GM19395 (cell line): ENCODE measurements around the gene CPAMD8.

Source experiments
- ATAC-seq: cut with Tn5 transposase; IDR thresholded peaks from one replicate; pipeline ENCODE4 v1.9.1; 2021; ENCODE audit warnings: mild to moderate bottlenecking, moderate library complexity; ENCODE audit not compliant: unreplicated experiment

The CPAMD8 gene

DNA sequence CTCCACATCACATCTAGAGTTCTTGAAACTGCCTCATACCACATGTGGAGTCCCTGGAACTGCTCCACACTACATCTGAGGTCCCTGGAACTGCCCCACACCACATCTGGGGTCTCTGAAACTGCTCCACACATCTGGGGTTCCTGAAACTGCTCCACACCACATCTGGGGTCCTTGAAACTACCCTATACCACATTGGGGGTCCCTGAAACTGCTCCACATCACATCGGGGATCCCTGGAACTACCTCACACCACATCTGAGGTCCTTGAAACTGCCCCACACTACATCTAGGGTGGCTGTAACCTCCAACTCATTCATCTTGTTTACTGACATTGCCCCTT, 104.0 kb downstream of the CPAMD8 start:
- no peak for ATAC-seq

DNA sequence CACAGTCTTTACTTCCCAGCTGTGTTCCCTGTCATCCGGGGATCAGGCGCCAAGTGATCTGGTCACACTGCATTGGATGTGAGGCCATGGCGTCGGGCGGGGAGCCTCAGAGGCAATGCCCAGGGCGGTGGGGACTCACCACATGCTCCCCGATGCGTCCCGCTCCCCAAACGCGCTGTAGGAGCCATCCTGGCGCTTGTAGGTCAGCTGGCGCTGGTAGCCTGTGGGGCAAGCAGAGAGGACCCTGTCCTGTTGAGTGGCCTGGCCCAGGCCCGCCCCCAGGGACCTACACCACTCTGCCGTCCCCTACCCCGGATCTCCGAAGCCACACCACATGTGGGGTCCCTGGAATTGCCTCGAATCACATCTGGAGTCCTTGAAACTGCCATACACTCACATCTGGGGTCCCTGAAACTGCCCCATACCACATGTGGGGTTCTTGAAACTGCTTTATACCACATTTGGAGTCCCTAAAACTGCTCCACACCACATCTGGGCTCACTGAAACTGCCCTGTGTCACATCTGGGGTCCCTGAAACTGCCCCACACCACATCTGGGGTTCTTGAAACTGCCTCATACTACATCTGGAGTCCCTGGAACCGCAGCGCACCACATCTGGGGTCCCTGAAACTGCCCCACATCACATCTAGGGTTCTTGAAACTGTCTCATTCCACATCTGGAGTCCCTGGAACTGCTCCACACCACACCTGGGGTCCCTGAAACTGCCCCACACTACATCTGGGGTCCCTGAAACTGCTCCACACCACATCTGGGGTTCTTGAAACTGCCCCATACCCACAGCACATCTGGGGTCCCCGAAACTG, 104.6 kb downstream of the CPAMD8 start:
- no peak for ATAC-seq

DNA sequence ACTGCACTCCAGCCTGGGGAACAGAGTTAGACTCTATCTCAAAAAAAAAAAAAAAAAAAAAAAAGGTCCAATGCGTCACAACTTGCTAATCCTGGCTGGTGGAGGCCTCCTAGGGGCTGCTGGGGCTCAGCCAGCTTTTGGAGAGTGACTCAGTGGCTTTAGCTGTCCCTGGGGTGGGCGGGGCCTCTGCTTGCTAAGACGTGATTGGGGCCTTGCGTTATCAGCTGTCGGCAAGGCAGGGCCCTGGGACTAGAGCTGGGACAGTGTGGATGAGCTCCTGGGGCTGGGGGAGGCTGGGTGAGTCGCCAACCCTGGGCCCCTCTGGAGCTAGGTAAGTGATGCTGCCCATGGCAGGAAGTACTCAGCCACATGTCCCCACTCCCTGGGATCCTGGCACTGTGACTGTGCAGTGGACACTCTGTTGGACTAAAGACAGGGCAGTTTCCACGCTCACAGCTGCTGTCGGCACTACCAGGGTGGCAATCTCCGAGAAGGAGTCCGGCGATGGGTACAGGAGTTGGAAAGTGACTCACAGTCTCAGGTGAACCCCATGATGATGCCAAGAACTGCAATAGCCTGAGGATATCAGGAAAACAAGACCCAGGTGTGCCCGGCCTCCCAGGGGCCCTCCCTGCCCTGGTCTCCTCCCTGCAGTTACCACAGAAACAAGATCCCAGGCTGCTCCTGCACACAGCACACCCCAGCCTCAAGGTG, 105.6 kb downstream of the CPAMD8 start:
- ATAC-seq: no peak

DNA sequence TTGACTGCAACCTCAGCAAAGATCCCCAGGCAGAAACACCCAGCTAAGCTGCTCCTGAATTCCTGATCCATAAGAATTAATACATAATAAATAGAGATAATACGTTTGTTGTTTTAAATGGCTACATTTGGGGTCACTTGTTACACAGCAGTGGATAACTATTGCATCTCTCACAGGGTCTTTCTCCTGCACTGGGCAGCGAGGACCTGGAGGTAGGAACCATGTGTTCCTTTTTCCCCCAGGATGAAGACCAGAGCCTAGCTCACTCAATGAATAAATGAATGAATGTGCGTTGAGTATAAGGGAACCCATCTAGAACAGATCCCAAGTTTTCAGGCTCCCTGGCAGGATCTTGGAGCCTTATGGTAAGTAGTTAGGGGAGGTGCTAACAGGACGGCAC, 107.1 kb downstream of the CPAMD8 start:
- no peak for ATAC-seq

DNA sequence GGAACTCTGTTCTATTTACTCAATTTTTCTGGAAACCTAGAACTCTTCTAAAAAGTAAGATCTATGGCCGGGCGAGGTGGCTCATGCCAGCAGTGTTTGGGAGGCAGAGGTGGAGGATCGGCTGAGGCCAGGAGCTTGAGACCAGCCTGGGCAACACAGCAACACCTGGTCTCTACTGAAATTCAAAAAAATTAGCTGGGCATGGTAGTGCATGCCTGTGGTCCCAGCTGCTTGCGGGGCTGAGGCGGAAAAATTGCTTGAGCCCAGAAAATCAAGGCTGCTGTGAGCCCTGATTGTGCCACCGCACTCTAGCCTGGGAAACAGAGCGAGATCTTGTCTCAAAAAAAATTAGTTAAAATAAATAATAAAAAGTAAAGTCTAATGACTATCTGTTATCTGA, 109.2 kb downstream of the CPAMD8 start:
- ATAC-seq: no peak

DNA sequence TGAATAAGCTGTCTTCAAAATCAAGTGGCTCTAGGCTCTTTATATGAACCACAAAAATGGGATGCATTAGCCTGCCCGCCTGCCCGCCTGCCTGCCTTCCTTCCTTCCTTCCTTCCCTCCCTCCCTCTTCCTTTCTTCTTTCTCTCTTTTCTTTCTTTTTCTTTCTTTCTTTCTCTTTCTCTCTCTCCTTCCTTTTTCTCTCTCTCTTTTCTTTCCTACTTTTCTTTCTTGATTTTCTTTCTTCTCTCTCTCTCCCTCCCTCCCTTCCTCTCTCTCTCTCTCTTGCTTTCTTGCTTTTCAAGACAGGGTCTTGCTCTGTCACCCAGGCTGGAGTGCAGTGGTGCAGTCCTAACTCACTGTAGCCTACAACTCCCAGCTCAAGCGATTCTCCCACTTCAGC, 110.9 kb downstream of the CPAMD8 start:
- ATAC-seq: no peak

DNA sequence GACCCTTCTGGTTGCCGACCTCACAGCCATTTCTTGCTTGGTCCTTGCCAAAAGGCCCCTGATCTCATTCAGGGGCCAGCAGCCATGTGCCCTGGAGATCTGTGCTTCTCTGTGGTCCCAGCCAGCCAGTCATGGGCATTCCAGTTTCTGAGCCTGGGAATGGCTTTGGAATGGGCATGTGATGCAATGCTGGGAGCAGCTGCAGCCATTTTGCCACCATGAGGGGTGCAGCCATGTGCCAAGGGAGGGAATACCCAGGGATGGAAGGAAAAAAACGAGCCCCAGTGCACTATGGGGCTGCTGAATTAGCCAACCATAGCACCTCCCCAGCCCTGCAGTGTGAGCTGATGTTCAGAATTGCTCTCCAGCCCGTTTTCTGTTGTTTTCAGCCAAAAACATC, 111.5 kb downstream of the CPAMD8 start:
- no peak for ATAC-seq

DNA sequence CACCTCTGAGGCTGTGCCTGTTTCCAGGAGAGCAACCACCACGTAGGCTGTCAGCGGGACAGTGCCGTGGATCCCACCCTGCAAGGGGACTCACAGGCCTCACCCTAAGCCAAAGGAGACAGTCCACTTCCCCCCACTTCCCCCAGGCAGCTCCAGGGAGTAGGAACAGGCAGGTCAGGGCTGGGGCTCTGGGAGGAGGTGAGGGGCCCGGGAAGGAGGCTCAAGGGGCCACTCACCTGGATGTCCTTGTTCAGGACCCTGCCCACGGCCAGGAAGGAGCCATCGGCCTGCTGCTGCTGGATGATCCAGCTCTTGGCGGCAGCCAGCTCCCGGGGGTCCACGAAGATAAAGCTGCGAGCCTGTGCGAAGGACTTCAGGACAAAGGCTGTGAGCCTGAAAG, 112.2 kb downstream of the CPAMD8 start:
- ATAC-seq: no peak

DNA sequence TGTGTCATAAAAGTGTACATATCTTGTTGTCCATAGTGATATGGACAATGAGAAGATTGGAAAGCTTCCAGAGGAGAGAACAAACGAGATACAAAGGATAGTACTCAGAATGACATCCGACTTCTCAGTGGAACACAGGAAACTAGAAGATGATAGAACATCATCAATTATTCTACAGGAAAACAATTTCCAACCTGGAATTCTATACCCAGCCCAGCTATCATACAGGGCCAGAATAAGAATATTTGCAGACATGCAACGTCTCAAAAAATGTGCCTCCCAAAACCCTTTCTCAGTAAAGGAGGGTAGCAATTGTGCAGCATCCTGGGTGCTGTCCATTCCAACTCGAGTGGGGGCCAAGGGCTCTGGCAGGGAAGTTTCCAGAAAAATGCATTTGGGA, 113.8 kb downstream of the CPAMD8 start:
- ATAC-seq: no peak

DNA sequence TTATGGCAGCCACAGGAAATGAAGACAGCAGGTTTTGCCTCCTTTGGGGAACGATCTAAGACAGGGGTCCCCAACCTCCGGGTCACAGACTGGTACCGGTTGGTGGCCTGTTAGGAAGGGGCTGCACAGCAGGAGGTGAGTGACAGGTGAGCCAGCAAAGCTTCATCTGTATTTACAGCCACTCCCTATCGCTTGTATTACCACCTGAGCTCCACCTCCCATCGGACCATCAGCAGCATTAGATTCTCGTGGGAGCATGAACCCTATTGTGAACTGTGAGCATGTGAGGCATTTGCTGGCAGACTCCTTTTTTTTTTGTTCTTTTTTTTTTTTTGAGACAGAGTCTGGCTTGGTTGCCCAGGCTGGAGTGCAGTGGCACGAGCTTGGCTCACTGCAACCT, 115.6 kb downstream of the CPAMD8 start:
- no peak for ATAC-seq

DNA sequence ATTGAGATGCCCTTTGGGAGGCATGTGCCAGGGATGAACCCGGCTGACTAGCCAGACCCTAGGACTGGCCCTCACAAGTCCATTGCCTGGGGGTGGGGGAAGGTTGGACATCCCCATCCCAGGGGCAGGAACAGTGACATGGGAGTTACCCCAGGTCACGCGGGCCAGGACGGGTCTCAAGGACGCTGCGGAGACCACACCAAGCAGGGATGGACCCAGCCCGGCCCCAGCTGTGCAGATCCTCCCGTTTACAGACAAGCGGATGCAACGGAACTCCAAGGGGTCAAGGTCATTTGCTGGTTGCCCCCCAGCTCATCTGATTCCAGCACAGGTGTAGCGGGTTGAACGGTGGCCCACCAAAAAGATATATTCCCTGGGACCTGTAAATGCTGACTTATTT, 117.9 kb downstream of the CPAMD8 start:
- no peak for ATAC-seq

DNA sequence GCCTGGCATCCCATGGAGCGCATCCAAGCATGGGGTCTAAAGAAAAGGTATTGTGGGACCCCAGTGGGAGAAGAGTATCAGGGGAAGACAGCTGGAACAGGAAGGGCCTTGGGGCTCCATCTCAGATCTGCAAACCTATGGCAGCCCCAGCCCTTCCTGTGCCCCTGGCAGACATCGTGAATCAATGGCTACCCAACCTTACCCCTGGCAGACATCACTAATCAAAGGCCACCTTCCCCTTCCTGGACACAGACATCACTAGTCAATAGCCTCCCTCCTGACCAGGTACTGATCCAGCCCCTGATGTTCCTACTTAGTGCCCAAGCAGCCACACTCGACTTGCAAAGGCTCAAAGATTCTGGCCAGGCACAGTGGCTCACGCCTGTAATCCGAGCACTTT, 122.0 kb downstream of the CPAMD8 start:
- no peak for ATAC-seq

DNA sequence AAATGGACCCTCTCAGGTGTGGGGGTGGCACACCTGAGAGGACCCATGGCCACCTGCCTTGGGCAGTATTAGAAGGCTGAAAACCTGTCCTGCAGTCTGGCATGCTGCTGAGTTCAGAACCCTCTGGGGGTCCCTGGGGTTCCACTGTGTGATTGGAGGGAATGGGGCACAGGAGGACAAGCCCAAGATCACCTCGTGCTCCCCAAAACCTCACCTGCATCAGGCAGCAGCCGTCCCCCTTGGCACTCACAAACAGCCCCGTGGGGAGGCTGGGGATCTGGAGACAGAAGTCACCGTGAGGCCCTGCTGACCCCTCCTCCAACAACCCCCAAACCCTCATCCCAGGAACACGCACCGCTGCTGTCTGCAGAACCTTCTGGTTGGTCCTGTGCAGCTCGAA, 123.3 kb downstream of the CPAMD8 start:
- no peak for ATAC-seq

DNA sequence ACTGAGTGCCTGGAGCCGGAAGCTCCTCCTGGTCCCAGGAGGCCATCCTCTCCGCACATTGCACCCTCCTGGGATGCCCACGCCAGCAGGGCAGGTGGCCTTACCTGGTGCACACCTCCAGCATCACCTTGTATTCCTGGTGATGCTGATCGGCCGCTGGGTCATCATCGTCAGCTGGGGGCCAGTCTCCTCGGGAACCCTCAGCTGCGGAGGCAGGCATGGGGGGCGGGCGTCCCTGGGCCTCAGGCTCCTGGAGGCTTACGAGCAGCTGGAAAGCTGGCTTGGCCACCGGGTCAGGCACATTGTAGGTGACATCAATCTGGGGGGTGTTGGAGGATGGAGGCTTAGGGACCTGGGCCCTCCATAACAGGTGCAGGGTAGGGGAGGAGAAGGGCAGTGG, 124.1 kb downstream of the CPAMD8 start:
- no peak for ATAC-seq

DNA sequence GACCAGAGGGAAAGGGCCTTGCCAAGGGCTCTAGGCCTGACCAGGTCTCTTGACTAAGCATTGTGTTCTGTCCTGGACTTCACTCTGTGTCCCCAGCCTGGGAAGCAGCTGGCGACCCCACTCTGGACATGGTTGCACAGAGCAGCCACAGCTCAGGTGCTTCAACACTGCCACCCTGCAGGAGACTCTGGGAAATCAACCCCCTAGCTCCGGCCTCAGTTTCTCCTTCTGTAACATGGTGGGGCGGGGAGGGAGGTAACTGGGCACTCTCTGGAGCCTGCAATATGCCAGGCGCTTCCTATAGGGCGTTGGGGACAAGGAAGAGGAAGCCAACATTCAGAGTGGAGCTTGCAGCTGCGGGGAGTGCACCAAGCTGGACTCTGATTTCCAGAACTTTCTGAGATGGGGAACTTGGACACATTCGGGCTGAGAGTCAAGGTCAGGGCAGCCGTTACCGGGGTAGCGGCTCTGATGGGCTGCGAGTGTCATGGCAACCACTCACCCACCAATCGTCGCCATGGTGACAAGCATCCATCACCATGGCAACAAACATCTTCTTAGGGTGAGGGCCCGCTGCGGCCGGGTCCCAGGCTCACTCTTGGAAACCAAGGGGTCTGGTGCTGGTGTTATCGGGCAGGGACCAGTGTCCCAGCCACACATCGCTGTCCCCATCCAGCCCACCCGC, 125.0 kb downstream of the CPAMD8 start:
- no peak for ATAC-seq

DNA sequence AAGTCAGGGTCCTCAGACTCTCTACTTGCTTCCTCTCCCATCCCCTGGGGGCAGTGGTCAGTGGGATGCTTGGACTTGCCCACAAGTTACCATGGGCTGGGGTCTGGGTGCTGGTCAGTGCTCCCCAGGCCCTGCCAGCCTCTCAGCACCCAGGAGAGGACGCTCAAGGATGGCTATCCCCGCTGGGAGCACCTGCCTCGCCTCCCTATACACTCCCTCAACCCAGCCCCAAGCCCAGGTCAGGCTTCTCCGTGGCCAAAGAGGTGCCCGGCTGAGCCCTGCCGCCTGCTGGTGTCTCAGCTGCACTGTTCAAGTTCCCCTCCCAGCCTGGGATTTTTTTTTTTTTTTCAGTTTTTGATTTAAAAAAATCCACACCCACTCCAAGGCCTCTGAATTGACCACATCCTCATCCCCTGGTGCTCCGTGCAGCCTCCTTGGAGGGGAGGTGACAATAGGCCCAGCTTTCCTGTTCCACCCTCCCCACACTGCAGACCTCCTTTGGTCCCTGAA, 127.0 kb downstream of the CPAMD8 start:
- ATAC-seq: no peak

DNA sequence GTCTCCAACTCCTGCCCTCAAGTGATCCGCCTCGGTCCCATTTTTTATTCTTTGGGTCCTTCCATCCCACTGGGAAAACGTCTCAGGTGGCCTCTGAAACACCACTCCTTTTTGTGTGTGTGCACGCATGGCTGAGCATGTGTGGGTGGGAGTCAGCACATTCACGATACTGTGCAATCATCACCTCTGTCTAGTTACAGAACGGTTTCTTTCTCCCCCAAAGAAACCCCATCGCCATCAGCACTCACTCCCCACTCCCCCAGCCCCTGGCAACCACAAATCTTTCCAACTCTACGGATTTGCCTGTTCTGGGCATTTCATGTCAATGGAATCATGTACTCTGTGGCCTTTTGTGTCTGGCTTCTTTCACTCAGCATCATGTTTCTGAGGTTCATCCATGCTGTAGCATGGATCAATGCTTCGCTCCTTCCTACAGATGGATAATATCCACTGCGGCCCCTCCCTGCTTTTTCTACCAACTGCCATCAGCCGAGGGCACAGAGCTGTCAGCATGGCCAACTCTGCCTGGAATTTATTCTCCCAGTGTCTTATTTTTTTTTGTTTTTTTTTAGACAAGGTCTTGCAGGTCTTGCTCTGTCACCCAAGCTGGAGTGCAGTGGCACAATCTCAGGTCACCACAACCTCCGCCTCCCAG, 128.1 kb downstream of the CPAMD8 start:
- no peak for ATAC-seq

DNA sequence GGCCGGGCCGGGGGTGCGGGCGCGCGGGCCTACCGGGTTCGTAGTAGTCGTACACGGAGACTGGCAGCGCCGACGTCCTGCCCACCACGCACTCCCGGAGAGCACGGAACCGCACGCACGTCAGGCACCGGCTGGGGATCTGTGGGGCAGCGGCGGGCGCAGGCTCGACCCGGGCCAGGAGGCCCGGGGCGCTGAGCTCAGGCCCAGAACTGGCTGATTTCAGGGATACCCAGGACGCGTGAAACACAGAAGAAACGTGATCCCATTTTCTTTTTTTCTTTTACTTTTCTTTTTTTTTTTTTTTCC, 128.8 kb downstream of the CPAMD8 start:
- ATAC-seq: no peak

DNA sequence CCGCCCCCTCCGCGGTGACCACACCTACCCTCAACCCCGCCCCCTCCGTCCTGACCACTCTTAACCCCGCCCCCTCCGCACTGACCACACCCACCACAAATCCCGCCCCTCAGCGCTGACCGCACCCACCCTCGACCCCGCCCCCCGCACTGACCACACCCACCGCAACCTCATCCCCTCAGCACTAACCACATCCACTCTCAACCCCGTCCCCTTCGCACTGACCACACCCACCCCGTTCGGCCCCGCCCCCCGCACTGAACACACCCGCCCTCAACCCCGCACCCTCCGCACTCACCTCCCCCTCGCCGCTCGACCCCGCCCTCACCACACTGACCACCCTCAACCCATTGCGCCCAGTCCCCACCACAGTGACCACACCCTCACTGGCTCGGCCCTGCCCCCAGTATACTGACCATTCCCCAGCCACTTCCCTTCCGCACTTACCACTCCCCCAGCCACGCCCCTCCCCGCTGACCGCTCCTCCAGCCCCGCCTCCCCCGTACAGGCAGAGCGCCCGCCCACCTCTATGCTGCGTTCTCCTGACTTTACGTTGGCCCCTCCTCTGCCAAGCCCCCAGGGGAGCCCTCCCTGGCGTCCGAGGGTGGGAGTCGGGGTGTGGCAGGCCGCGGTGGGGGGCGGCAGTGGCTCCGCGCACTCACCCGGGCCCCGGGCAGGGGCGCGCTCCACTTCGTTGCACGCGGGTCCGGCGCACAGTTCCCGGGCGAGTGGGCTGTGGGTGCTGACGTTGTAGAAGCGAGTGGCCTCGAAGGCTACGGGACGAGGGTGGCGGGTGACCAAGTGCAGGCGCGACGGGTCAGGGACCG, 129.4 kb downstream of the CPAMD8 start:
- no peak for ATAC-seq

DNA sequence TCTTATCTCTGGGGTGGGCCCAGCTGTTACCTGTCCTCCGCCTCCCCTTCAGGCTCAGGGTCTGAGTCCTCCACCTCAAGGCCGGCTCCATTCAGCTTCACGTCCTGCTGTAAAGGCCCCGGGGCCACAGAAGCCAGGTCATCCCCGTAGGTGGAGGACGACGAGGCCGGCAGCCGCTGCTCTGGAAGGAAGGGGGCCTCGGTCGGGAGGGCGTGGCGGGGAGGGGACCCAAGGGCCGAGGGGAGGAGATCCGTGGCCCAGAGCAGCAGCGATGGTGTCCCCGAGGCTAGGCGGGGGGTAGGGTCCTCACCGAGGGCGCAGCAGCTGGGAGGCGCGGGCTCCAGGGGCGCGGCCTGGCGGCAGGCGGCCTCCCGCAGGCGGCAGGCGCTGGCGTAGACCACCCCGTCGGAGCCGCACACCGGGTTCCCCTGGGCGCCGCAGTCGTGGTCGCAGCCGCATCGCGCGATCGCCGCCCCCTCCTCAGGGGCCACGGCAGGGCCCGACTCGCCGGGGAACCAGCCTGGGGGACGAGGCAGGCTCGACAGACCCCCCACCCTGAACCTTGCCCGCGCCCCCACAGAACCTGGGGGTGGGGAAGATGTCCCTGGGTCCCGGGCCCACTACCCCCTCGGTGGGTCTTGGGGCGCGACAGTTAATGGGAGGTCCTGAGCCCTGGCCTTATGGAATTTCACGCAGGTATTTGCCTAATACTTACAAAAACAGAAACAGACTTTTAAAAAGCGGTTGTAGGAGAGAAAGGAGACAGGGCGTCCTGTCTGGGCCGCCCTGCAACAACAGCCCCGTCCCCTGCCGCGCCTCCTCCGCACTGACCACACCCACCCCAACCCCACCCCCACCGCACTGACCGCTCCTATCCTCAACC, 130.2 kb downstream of the CPAMD8 start:
- ATAC-seq: no peak
